Body of pancreas (tissue), 4 donors: ENCODE measurements around the gene RNF157. TPM values are rescaled to one million over a fixed set of nuclear protein-coding genes. Genes with fewer than 3 reads are reported as not detected.

Experiments
- ATAC-seq: fragments of 150-250 bp; one replicate; pipeline ENCODE4 v1.9.1; 2016
- DNase-seq, 4 donors: peaks; one replicate each; pipeline ENCODE4 v3.0.0-alpha.2; 2019
- H3K27ac ChIP-seq, 4 donors: fragments of 200-600 bp; sonication (generic); 1 replicate in 3 of 4; 2 replicates in 1 of 4; pipeline versions ENCODE4 v1.5.1 to v1.6.1; 2016 to 2019; ENCODE audit warnings: mild to moderate bottlenecking in 1 of 4, mixed read lengths in 1 of 4, moderate library complexity in 1 of 4
- H3K27me3 ChIP-seq, 2 donors: fragments of 200-600 bp; sonication (generic); one replicate each; pipeline ENCODE4 v1.6.0; 2016; ENCODE audit warnings: mild to moderate bottlenecking in 1 of 2
- H3K36me3 ChIP-seq, 2 donors: fragments of 200-600 bp; sonication (generic); replicated peaks in 1 of 2; 2 replicates each; pipeline ENCODE4 v1.5.1; 2016; ENCODE audit warnings: low read depth in 2 of 2; ENCODE audit not compliant: insufficient read depth in 1 of 2
- H3K4me1 ChIP-seq: fragments of 200-600 bp; sonication (generic); one replicate; pipeline ENCODE4 v1.6.0; 2016
- H3K4me3 ChIP-seq, 2 donors: fragments of 200-600 bp; sonication (generic); 1 replicate in 1 of 2; 2 replicates in 1 of 2; pipeline ENCODE4 v1.5.1; 2016 to 2019
- H3K9me3 ChIP-seq, 3 donors: fragments of 200-600 bp; sonication (generic); 1 replicate in 2 of 3; 2 replicates in 1 of 3; pipeline ENCODE4 v1.5.1; 2016
- CTCF ChIP-seq, 7 experiments: fragments of 450-650 bp in 4 of 7; fragments of 200-600 bp in 3 of 7; sonication (generic) in 3 of 7; IDR thresholded peaks; one replicate each; pipeline ENCODE4 v1.5.1; 2016 to 2019; ENCODE audit warnings: antibody characterized with exemption in 7 of 7
- POLR2A ChIP-seq, 3 donors: fragments of 450-650 bp; IDR thresholded peaks; one replicate each; pipeline ENCODE4 v1.6.1; 2016; ENCODE audit warnings: antibody characterized with exemption in 3 of 3, mild to moderate bottlenecking in 2 of 3
- WGBS, 2 donors: methylation state at CpG; one replicate each; pipeline ENCODE4 v1.1.5; 2017; 5-methylcytosine and 5-hydroxymethylcytosine counted together
- intact Hi-C: fragments of 100-400 bp; cut with DNase I; formaldehyde crosslinking; loops from one replicate; pipeline ENCODE4 v1.15.1; 2023
- microRNA-seq, 2 donors: library from miRNA; unstranded; fragments of <30 nt; microRNA quantifications; one replicate each; pipeline ENCODE4, GENCODE V29; 2016; ENCODE audit warnings: borderline number of aligned reads in 2 of 2, borderline replicate concordance in 2 of 2
- small RNA-seq: library from RNA; depleted of rRNA; stranded (forward); fragments of <200 nt; gene quantifications from one replicate; pipeline ENCODE3, GENCODE V24; 2016
- total RNA-seq, 2 donors: library from RNA; depleted of rRNA; stranded (reverse); fragments of >200 nt; gene quantifications; one replicate each; pipeline ENCODE4 v1.1.0, GENCODE V29; 2016

The RNF157 gene
- total RNA-seq, 2 donors from 2014 or later, result 4.7 to 29.3 TPM

- H3K27ac ChIP-seq, result no peak overlapping the region
- ATAC-seq, result no peak
- H3K36me3 ChIP-seq, result peaks cover 2 to 33% of the 10 kb centered on the region in 2 donors
- intact Hi-C loops, result no loop called here
- WGBS, 2 donors, result 94% methylated on average over 3 to 10 of the region's 11 CpGs
- DNase-seq, result no peak
- H3K9me3 ChIP-seq, result no peaks in the 10 kb centered on the region
- TF ChIP-seq POLR2A (IDR thresholded peaks at IDR 0.05) (no peak), CTCF (IDR thresholded peaks at IDR 0.05) (no peak)
- no peaks in the 10 kb centered on the region for H3K27me3 ChIP-seq
- no peak overlapping the region for H3K4me3 ChIP-seq
- H3K4me1 ChIP-seq, result no peaks in the 10 kb centered on the region
Observed at GRCh38 chr17:76094046-76094445, 146.2 kb downstream of the RNF157 start.

- H3K4me1 ChIP-seq, result no peaks in the 10 kb centered on the region
- no peaks in the 10 kb centered on the region for H3K9me3 ChIP-seq
- no peak for TF ChIP-seq CTCF (IDR thresholded peaks at IDR 0.05)
- TF ChIP-seq POLR2A (IDR thresholded peaks at IDR 0.05), result no peak
- H3K27ac ChIP-seq, result no peak overlapping the region
- H3K4me3 ChIP-seq, result no peak overlapping the region
- DNase-seq (no peak), ATAC-seq (no peak)
- intact Hi-C loops, result no loop called here
- 88 to 92% methylated on average over 5 to 19 of the region's 20 CpGs for WGBS, 2 donors
- H3K36me3 ChIP-seq, result peaks cover 13 to 46% of the 10 kb centered on the region in 2 donors
- no peaks in the 10 kb centered on the region for H3K27me3 ChIP-seq
Observed at GRCh38 chr17:76092526-76093413, 147.5 kb downstream of the RNF157 start.

Small RNA genes within 50 kb of the gene (microRNA-seq; reads per million reads assigned to microRNA genes)
- 2.7 to 3.3 reads per million in 2 donors for gene MIR6868

Small RNA genes within 50 kb of the gene (small RNA-seq; reads per million reads assigned to genes)
- gene ATP5MGP6 (not detected), gene MIR6868 (not detected)

Other genes with a start within 250 kb of the RNF157 start
- gene CDK3, start 239.6 kb downstream of the RNF157 start, total RNA-seq, result 1 to 10 TPM; 3.4 to 4.9 TPM
- gene EVPL, start 213.2 kb downstream of the RNF157 start, total RNA-seq, result 10 to 100 TPM in 1 of 2 donors, 1 to 10 TPM in 1; 4.9 to 13.0 TPM
- gene SRP68, start 168.0 kb downstream of the RNF157 start, total RNA-seq, result 10 to 100 TPM; 26.2 to 27.7 TPM
- under 1 TPM in 1 of 2 donors, not detected in 1; 0.52 TPM for gene GALR2, start 165.7 kb downstream of the RNF157 start, total RNA-seq
- gene ZACN, start 161.3 kb downstream of the RNF157 start, total RNA-seq, result not detected
- gene EXOC7, start 136.7 kb downstream of the RNF157 start, total RNA-seq, result 10 to 100 TPM; 53.2 to 73.2 TPM
- gene FOXJ1, start 99.2 kb downstream of the RNF157 start, total RNA-seq, result 1 to 10 TPM in 1 of 2 donors, under 1 TPM in 1; 0.33 to 3.4 TPM
- 1 to 10 TPM; 4.2 to 7.3 TPM for gene UBALD2, start 24.9 kb upstream of the RNF157 start, total RNA-seq
- 1 to 10 TPM in 1 of 2 donors, under 1 TPM in 1; 0.66 to 1.6 TPM for gene QRICH2, start 67.8 kb upstream of the RNF157 start, total RNA-seq
- 10 to 100 TPM; 34.8 to 55.7 TPM for gene PRPSAP1, start 113.4 kb upstream of the RNF157 start, total RNA-seq
- gene SPHK1, start 144.1 kb upstream of the RNF157 start, total RNA-seq, result 10 to 100 TPM; 12.2 to 46.5 TPM
- 10 to 100 TPM; 17.1 to 30.3 TPM for gene UBE2O, start 212.7 kb upstream of the RNF157 start, total RNA-seq
- not detected for gene AANAT, start 227.1 kb upstream of the RNF157 start, total RNA-seq